NCI-H82 treated with DMSO at 0.1 percent for 48 hours (cell line): ENCODE data around the gene MBD5.

Experiments
- DNase-seq: peaks from one replicate; lab custom pipeline; 2025; ENCODE audit not compliant: unreplicated experiment; lab: John Stamatoyannopoulos, UW

The MBD5 gene

DNA sequence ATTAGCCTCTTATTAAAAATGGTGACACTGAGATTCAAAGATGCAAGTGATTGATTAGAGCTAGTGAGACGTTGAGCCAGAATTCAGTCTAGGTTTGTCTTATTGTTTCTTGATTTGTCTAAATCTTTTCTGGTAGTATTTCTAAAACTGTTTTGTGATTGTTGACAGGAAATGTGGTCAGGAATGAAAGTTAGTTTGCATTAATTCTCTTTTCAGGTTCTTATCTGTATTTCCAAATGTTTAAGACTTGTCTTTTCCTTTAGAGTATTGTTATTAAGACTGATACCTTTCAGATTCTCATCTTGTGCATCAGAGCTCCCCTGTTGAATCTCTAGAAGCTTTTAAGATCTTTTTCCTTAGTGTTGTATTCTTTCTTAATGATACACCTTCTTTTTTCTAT, 89.3 kb downstream of the MBD5 start:
- no peak for DNase-seq

DNA sequence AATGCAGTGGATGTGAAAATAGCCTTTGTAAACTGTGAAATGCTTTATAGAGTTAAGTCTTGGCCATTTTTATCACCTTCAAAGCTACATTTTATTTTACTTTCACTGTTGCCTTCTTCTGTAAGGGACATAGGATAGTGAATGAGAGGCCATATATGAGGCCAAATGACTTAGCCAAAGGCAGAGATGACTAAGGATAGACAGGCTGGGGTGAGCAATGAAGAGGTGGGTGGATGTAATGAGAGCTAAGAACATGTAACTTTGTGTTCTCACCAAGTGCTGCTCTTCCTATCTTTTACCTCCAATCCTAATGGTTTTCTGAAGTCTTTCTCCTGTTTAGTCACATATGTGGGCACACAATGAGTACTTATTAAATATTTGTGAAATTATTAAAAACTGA, 101.9 kb downstream of the MBD5 start:
- DNase-seq, result no peak

- no peak for DNase-seq
Measured at GRCh38 chr2:148124271-148124670, 103.4 kb downstream of the MBD5 start.

- no peak for DNase-seq
Measured at GRCh38 chr2:148130581-148130980, 109.7 kb downstream of the MBD5 start.

GRCh38 chr2:148132412-148132811, 111.5 kb downstream of the MBD5 start:
- no peak for DNase-seq

DNA sequence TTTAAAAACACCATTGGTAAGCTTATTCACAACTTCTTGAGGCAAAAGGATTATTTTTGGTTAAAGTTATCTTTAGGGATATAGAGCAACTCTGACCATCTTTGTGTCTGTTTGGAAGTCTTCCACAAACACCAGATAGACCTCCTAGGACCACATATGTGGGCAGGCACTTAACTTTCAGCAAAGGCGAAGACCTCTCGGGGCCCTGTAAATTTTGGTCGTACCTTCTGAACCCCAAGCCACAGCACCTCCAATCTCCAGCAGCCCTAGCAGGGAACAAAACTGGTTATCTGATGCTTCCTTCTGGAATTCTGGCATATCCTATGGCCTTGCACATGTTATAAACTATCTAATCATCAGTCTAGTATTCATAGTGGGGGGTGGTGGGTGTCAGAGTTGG, 114.8 kb downstream of the MBD5 start:
- DNase-seq, result no peak

- DNase-seq, result no peak
Measured at GRCh38 chr2:148136441-148136840, 115.5 kb downstream of the MBD5 start.

- no peak for DNase-seq
Measured at GRCh38 chr2:148161909-148162435, 141.1 kb downstream of the MBD5 start.

DNA sequence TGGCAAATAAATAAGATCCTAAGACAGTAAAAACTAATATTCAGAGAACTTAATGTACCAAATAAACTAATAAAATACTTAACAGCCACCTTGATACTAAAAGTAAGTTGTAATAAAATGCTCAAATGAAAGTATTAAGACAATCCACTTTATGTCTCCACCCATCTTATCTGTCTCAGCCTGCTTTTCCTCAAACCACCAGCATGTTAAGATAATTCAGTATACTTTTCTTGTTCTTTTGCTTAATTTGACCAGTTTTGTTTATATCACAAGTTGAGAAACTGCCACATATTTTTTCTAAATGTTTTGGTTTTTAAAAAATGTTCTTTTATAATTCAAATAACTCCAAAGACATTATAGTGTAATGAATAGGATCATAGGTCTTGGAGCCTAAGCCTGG, 142.0 kb downstream of the MBD5 start:
- DNase-seq, result no peak

GRCh38 chr2:148165975-148166374, 145.1 kb downstream of the MBD5 start:
- no peak for DNase-seq

DNA sequence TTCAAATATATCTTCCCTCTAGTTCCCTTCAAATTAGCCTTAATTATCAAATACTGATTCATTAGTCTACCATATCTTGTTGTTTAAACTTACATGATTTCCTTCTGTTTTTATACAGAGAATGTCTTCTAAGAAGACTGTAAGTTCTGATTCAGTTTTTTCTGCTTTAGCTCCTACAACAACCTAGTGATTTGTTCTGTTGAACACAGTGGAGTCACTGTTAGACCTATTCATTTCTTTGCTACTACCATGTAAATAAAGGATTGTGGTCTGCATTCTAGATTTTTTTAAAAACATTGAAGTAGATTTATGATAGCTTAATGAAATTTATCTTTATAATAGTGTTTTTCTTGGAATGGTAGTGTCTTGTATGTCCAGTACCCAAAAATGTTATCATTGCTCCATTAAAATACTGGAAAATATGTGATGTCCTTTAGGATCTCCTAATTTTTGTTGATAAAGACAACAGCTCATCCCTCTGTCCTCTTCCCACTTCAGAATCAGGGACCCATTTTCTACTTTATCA, 146.4 kb downstream of the MBD5 start:
- no peak for DNase-seq

DNA sequence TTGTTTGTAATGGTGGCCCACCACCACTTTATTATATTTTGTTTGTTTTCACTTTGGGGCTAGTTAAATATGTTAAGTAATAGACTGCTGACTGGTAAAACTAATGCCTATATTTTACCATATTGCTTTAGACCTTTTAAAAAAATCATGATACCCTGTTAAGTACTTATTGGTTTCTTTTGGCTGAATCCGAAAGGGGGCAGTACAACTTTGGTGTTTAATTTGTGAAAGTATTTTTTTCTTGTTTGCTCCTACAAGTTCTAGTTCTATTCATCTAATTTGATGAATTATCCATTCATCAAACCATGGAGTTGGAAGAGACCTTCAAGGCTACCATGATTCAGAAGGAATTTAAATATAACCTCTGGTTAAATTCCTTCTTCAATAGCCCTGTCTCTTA, 147.0 kb downstream of the MBD5 start:
- DNase-seq, result no peak

GRCh38 chr2:148172131-148172753, 151.4 kb downstream of the MBD5 start:
- no peak for DNase-seq

GRCh38 chr2:148173168-148173567, 152.3 kb downstream of the MBD5 start:
- DNase-seq, result no peak

DNA sequence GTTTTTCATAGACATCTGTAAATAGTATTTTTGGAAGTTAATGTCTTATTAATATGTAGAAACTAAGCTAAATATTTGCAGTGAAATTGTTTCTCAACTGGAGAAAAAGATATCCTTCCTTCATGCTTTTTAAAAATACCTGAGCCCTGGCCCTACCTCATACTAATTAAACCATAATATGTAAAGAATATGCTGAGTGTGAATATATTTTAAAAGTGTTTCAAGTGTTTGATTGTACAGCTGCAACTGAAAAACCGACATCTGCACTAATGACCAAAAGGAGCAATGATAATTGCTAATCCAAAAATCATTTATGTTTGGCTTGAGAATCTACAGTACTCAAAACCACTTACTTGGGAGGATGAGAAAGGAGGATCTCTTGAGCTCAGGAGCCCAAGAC, 156.7 kb downstream of the MBD5 start:
- no peak for DNase-seq

DNA sequence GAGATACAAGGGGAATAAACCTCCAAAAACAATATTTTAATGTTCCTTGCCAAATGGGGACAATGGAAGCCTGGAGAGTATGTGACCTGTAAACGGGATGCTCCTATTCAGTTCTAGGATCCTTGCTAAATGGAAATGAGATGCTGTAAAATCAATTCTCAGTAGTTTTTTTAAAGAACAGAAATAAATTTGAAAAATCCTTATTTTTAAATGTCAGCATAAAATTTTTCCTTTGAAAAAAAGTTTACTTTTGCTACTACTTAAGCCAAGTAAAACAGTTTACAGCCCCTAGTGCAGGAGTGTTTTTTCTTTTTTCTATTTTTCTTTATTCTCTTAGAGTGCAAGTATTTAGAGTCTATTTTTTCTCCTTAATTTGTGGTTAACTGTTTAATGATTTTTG, 158.8 kb downstream of the MBD5 start:
- no peak for DNase-seq

DNA sequence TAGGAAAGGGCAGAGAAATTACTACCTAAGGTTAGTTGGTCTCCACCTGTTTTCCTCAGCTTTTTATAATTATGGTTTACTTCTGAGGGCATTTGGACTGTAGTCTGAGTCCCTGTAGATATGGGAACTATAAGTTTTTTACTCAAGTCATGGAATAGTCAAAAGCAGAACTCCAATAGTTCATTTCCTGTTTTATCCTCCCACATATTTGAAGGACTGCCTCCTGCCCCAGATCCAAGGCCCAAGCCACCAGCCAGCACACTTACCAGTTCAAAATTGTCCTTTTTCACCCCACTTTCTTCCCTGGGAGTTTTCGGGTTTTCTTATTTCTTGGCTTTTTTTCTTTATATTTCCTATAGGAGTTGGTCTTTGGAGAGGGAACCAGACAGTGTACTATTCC, 164.1 kb downstream of the MBD5 start:
- no peak for DNase-seq

GRCh38 chr2:148194882-148195281, 174.0 kb downstream of the MBD5 start:
- no peak for DNase-seq

DNA sequence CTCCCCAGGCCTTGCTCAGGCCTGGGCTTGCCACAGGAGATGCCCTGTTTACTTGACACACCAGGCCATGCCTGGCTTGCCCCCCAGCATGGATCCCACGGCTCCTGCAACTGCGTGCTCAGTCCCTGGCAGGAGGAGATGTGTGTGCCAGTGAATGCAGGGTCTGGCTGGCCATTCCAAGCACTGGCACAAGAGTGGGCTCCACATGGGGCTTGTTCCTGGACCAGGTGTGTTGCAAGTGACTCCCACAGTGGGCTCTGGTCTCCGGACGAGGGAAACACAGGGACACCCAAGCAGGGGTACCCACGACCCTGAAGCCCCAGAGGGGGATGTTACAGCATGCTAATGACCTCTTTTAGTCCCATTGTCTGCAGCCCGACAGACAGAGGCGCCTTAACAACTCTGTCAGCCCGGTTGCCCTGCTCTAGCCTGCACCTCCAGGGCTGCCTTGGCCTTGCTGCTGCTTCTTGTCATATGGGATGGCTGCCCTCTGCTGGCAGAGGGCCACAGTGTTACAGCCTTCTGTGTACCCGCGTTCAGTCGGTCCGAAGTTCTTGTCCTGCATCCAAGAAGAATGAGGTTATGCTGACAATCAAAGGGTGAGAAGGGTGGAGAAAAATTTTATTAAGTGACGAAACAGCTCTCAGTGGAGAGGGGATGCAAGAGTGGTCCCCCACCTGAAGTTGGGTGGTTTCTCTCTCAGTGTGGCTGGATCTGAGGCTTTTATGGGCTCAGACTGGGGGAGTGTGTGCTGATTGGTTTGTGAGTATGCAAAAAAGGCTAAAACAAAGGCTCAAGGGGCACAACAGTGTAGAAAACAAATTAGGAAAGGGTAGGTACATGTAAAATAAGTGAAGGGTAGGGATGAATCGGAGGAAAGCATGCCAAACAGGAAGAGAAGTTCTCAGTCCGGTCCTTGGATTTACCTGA, 180.4 kb downstream of the MBD5 start:
- DNase-seq, result peak; percentile 11

- DNase-seq, result no peak
Measured at GRCh38 chr2:148202237-148202636, 181.3 kb downstream of the MBD5 start.

GRCh38 chr2:148207111-148207510, 186.2 kb downstream of the MBD5 start:
- DNase-seq, result no peak

- no peak for DNase-seq
Measured at GRCh38 chr2:148209603-148210002, 188.7 kb downstream of the MBD5 start.
